ENCODE data around the gene WDR7. TPM values are rescaled to one million over a fixed set of nuclear protein-coding genes. Genes with fewer than 3 reads are reported as not detected.

Gene WDR7
- total RNA-seq, 4 donors from 2014 or later: 9.4 to 26.1 (median 19.2) TPM

- no peaks in the 10 kb centered on the region for H3K4me1 ChIP-seq
- no peak overlapping the region for H3K4me3 ChIP-seq
- intact Hi-C loops (cut with DNase I): no loop called here
- TF ChIP-seq, protein P1, sequence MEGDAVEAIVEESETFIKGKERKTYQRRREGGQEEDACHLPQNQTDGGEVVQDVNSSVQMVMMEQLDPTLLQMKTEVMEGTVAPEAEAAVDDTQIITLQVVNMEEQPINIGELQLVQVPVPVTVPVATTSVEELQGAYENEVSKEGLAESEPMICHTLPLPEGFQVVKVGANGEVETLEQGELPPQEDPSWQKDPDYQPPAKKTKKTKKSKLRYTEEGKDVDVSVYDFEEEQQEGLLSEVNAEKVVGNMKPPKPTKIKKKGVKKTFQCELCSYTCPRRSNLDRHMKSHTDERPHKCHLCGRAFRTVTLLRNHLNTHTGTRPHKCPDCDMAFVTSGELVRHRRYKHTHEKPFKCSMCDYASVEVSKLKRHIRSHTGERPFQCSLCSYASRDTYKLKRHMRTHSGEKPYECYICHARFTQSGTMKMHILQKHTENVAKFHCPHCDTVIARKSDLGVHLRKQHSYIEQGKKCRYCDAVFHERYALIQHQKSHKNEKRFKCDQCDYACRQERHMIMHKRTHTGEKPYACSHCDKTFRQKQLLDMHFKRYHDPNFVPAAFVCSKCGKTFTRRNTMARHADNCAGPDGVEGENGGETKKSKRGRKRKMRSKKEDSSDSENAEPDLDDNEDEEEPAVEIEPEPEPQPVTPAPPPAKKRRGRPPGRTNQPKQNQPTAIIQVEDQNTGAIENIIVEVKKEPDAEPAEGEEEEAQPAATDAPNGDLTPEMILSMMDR (IDR thresholded peaks at IDR 0.05): no peak
- no peak for TF ChIP-seq POLR2A (IDR thresholded peaks at IDR 0.05)
- H3K27ac ChIP-seq: no peak overlapping the region
- 92 to 97% methylated on average over 1 of the region's 1 CpG for WGBS, 2 donors
- no peak for DNase-seq
- no peaks in the 10 kb centered on the region for H3K27me3 ChIP-seq
- H3K9me3 ChIP-seq: no peaks in the 10 kb centered on the region
- no peaks in the 10 kb centered on the region for H3K36me3 ChIP-seq
These were observed 221.0 kb downstream of the WDR7 start for GRCh38 chr18:56872140-56872539.

DNA sequence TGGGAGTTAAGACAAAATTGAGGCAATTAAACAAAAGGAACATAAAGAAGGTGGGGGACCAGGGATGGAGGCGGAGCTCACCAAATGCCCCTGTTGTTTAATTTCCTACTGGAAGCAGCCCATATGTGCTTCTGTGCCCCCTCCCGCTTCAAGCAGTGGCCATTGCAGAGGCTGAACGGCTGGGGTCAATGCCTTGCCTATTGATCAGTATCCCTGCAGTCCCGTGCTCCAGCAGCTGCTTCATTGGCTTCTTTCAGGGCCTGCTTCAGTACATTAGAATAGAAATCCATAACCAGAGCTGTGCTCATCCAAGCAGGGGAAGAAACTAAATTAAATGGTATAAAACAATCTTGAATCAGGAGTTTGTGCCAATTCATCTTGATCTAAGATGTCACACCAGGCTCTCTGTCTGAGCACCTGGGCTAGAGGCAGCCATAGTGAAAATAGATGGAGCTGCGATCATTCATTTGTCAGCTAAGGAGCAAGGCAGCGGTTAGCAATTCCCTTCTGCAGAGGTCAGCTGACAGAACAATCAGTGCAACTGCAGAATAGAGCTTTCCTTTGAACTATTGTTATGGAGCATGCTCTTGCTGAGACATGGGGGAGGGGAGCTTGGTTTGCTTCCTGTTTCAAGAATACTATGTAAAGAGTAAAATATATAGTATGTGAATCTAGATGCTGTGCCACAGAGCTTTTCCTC is 222.4 kb downstream of the WDR7 start:
- no peak for TF ChIP-seq POLR2A (IDR thresholded peaks at IDR 0.05)
- TF ChIP-seq, protein P1 (IDR thresholded peaks at IDR 0.05): no peak
- Histone ChIP-seq H3K4me1 (no peaks in the 10 kb centered on the region), H3K4me3 (no peak overlapping the region), H3K27ac (no peak overlapping the region), H3K36me3 (no peaks in the 10 kb centered on the region), H3K27me3 (no peaks in the 10 kb centered on the region), H3K9me3 (no peaks in the 10 kb centered on the region)
- DNase-seq: no peak
- whole genome bisulfite sequencing, 2 donors: 81 to 82% methylated on average over 5 of the region's 6 CpGs
- intact Hi-C loops (cut with DNase I): no loop called here

GRCh38 chr18:56878711-56879110 is 227.6 kb downstream of the WDR7 start:
- DNase-seq: no peak
- TF ChIP-seq, protein P1 (IDR thresholded peaks at IDR 0.05): no peak
- no peak for TF ChIP-seq POLR2A (IDR thresholded peaks at IDR 0.05)
- no peak overlapping the region for H3K4me3 ChIP-seq
- H3K36me3 ChIP-seq: no peaks in the 10 kb centered on the region
- no peaks in the 10 kb centered on the region for H3K4me1 ChIP-seq
- intact Hi-C loops (cut with DNase I): no loop called here
- H3K27ac ChIP-seq: no peak overlapping the region
- WGBS, 2 donors: 92 to 98% methylated on average over 4 of the region's 4 CpGs
- H3K9me3 ChIP-seq: no peaks in the 10 kb centered on the region
- no peaks in the 10 kb centered on the region for H3K27me3 ChIP-seq

DNA sequence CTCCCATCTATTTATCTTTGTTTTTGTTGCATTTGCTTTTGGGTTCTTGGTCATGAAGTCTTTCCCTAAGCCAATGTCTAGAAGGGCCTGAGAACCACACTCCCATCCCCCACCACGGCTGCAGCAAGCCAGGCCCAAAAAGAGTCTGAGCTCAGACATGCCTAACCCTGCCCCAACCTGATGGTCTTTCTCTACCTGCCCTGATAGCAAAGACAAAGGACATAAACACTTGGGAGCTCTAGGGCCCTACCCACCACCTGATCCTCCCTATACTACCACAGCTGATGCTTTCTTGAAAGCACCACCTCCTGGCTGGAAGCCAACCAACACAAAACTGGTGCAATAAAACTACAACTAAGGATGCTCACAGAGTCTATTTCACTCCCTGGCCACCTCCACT is 233.4 kb downstream of the WDR7 start:
- TF ChIP-seq, protein P1 (IDR thresholded peaks at IDR 0.05): no peak
- no peak for TF ChIP-seq POLR2A (IDR thresholded peaks at IDR 0.05)
- 83% methylated on average over 1 of the region's 1 CpG; no CpG with 5 or more reads in 1 of the 2 donors for WGBS, 2 donors
- no peaks in the 10 kb centered on the region for H3K9me3 ChIP-seq
- H3K36me3 ChIP-seq: no peaks in the 10 kb centered on the region
- H3K4me1 ChIP-seq: no peaks in the 10 kb centered on the region
- no peaks in the 10 kb centered on the region for H3K27me3 ChIP-seq
- no peak overlapping the region for H3K27ac ChIP-seq
- no peak for DNase-seq
- intact Hi-C loops (cut with DNase I): no loop called here
- H3K4me3 ChIP-seq: no peak overlapping the region

DNA sequence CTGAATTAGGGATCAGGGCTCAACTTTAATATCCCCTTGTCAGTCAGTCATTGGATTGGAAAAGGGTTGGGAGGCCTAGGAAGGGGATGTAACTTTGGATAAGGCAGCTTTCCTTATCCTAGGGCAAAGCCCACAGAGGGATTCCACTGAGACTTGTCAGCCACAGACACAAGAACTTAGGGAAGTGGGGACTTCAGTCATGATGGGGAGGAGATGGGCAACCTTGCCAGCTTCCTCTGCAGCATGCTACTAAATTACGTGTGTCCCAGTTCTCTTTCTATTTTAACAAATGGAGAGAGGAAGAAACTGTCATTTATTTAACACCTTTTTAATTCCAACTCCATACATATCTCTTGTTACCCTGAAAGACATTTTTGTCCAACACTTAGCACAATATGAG is 237.8 kb downstream of the WDR7 start:
- no peaks in the 10 kb centered on the region for H3K36me3 ChIP-seq
- no peaks in the 10 kb centered on the region for H3K9me3 ChIP-seq
- intact Hi-C loops (cut with DNase I): no loop called here
- no peak overlapping the region for H3K4me3 ChIP-seq
- H3K27me3 ChIP-seq: no peaks in the 10 kb centered on the region
- no peak for TF ChIP-seq POLR2A (IDR thresholded peaks at IDR 0.05)
- TF ChIP-seq, protein P1 (IDR thresholded peaks at IDR 0.05): no peak
- no peak for DNase-seq
- no peaks in the 10 kb centered on the region for H3K4me1 ChIP-seq
- H3K27ac ChIP-seq: no peak overlapping the region
- WGBS, 2 donors: 72 to 87% methylated on average over 1 of the region's 1 CpG

Measured in esophagus squamous epithelium (tissue), 5 donors.